Loucy (cell line): ENCODE results near the gene RALGAPB.

ENCODE experiments used
- EZH2phosphoT487 ChIP-seq: fragments of 200-600 bp; IDR thresholded peaks from 2 replicates; pipeline ENCODE4 v1.6.1; 2018; ENCODE audit warnings: antibody characterized with exemption, mild to moderate bottlenecking, moderate library complexity, borderline replicate concordance
- TF ChIP-seq, protein P1 (sequence below): fragments of 200-600 bp; sonication (generic); conservative IDR thresholded peaks from 2 replicates; pipeline ENCODE4 v1.5.1; 2014; ENCODE audit warnings: mild to moderate bottlenecking, antibody characterized with exemption, low read length

DNA sequence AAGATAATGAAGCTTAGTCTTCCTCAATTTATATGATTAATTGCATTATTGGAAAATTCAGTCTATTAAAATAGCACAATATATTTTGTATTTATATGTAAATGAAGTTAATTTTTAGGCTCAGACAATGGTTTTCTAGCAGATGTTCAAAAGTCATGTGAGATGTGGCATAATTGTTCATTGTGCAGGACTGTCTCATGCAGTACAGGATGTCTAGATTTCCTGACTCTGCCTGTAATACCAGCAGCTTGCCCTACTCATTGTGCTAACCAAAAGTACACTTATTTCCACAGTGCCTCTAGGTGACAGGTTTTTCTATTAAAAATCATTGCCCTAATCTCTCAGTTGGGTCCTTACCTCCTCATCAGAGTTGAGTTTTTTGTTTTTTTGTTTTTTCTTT is 12.4 kb downstream of the RALGAPB start:
- TF ChIP-seq, protein P1, sequence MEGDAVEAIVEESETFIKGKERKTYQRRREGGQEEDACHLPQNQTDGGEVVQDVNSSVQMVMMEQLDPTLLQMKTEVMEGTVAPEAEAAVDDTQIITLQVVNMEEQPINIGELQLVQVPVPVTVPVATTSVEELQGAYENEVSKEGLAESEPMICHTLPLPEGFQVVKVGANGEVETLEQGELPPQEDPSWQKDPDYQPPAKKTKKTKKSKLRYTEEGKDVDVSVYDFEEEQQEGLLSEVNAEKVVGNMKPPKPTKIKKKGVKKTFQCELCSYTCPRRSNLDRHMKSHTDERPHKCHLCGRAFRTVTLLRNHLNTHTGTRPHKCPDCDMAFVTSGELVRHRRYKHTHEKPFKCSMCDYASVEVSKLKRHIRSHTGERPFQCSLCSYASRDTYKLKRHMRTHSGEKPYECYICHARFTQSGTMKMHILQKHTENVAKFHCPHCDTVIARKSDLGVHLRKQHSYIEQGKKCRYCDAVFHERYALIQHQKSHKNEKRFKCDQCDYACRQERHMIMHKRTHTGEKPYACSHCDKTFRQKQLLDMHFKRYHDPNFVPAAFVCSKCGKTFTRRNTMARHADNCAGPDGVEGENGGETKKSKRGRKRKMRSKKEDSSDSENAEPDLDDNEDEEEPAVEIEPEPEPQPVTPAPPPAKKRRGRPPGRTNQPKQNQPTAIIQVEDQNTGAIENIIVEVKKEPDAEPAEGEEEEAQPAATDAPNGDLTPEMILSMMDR, result no peak
- TF ChIP-seq EZH2phosphoT487, result no peak
